HEK293T (cell line): Measurements from ENCODE around the gene MC1R.

Experiments
- CTCF ChIA-PET: fragments of 350-600 bp; formaldehyde crosslinking; extraction: SDS; loops from one replicate; lab custom pipeline; 2021; ENCODE audit warnings: antibody characterized with exemption, inconsistent platforms; lab: Yijun Ruan, JAX
- POLR2A ChIA-PET: fragments of 350-600 bp; formaldehyde crosslinking; extraction: SDS; loops from one replicate; lab custom pipeline; 2020; ENCODE audit warnings: antibody characterized with exemption, inconsistent platforms; lab: Yijun Ruan, JAX
- DNase-seq: peaks from one replicate; pipeline ENCODE4 v3.0.0; 2012; ENCODE audit warnings: mixed read lengths; ENCODE audit errors: extremely low spot score
- ARNT ChIP-seq: fragments of 450-650 bp; IDR thresholded peaks from 2 replicates; pipeline ENCODE4 v1.6.1; 2017; ENCODE audit warnings: mild to moderate bottlenecking
- BHLHE40 ChIP-seq: fragments of 450-650 bp; IDR thresholded peaks from 2 replicates; pipeline ENCODE4 v1.6.1; 2016; ENCODE audit warnings: mild to moderate bottlenecking, moderate library complexity, borderline replicate concordance
- CTBP1 ChIP-seq: fragments of 450-650 bp; IDR thresholded peaks from 2 replicates; pipeline ENCODE4 v1.6.1; 2016; ENCODE audit warnings: borderline replicate concordance
- ELF4 ChIP-seq: fragments of 450-650 bp; IDR thresholded peaks from 2 replicates; pipeline ENCODE4 v1.6.1; 2017; ENCODE audit warnings: antibody characterized with exemption
- FOXA1 ChIP-seq: fragments of 450-650 bp; IDR thresholded peaks from 2 replicates; pipeline ENCODE4 v1.6.1; 2016; ENCODE audit warnings: mild to moderate bottlenecking
- FOXK2 ChIP-seq: fragments of 450-650 bp; IDR thresholded peaks from 2 replicates; pipeline ENCODE4 v1.6.1; 2016; ENCODE audit warnings: mild to moderate bottlenecking
- FOXM1 ChIP-seq: fragments of 450-650 bp; IDR thresholded peaks from 2 replicates; pipeline ENCODE4 v1.6.1; 2017; ENCODE audit warnings: mild to moderate bottlenecking, borderline replicate concordance
- HDGF ChIP-seq: fragments of 450-650 bp; IDR thresholded peaks from 2 replicates; pipeline ENCODE4 v1.6.1; 2017; ENCODE audit warnings: antibody characterized with exemption, borderline replicate concordance
- L3MBTL2 ChIP-seq: fragments of 450-650 bp; conservative IDR thresholded peaks from 2 replicates; pipeline ENCODE4 v1.6.1; 2016; ENCODE audit warnings: mild to moderate bottlenecking
- LEF1 ChIP-seq: fragments of 450-650 bp; IDR thresholded peaks from 2 replicates; pipeline ENCODE4 v1.6.1; 2017; ENCODE audit warnings: mild to moderate bottlenecking, borderline replicate concordance
- NFRKB ChIP-seq: fragments of 450-650 bp; IDR thresholded peaks from 2 replicates; pipeline ENCODE4 v1.6.1; 2016; ENCODE audit warnings: mild to moderate bottlenecking, moderate library complexity
- SP1 ChIP-seq: fragments of 450-650 bp; IDR thresholded peaks from 2 replicates; pipeline ENCODE4 v1.6.1; 2017
- SUZ12 ChIP-seq: fragments of 450-650 bp; IDR thresholded peaks from 2 replicates; pipeline ENCODE4 v1.6.1; 2016; ENCODE audit warnings: mild to moderate bottlenecking
- TARDBP ChIP-seq: fragments of 450-650 bp; IDR thresholded peaks from 2 replicates; pipeline ENCODE4 v1.6.1; 2016
- ZNF384 ChIP-seq: fragments of 450-650 bp; IDR thresholded peaks from 2 replicates; pipeline ENCODE4 v1.6.1; 2016
- TF ChIP-seq, protein P1 (sequence below): fragments of 450-650 bp; IDR thresholded peaks from 2 replicates; pipeline ENCODE4 v1.6.1; 2016

MC1R gene

DNA sequence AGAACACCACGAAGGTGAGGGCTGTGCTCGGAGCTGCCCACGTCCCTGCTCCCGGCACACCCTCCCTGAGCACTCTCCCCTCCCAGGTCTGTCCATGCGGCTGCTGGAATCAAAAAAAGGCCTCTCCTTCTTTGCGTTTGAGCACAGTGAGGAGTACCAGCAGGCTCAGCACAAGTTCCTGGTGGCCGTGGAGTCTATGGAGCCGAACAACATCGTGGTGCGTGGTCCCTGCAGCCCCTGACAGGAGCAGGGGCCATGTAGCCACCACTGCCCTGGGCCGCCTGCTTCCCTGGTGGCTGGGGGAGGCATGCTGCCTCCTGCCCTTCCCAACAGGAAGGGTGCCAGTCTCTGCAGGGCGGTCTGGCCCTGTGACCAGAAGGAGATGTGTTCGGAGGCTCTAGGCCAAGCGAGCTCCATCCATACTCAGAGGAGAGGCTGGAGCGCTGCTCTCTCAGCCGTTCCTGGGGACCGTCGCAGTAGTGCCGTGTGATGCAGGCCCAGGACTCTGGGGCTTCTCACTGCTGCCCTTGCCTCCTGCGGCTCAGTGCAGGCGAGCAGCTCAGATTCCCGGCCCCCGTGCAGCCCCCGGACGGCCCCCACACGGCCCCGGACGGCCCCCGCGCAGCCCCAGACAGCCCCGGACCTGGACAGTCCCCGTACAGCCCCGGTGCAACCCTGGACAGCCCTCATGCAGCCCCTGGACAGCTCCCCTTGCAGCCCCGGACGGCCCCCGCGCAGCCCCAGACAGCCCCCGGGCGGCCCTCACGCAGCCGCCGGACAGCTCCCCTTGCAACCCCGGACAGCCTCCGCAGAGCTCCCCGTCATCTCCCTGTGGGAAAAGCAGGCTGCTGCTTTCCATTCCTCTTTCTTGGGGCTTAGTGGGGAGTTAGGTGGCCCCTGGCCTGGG, 24.8 kb upstream of the MC1R start:
- CTCF ChIA-PET: no interaction called here
- POLR2A ChIA-PET: interaction anchor here (1.3 to 1.5 kb wide), 2 partner anchors 21 kb away, joined by 4 read pairs; partner anchors contain the start of gene TCF25
- TF ChIP-seq FOXK2: no peak
- TF ChIP-seq SP1: no peak
- no peak for TF ChIP-seq BHLHE40
- TF ChIP-seq FOXM1: no peak
- no peak for TF ChIP-seq SUZ12
- TF ChIP-seq CTBP1: no peak
- TF ChIP-seq ARNT: no peak
- TF ChIP-seq, protein P1, sequence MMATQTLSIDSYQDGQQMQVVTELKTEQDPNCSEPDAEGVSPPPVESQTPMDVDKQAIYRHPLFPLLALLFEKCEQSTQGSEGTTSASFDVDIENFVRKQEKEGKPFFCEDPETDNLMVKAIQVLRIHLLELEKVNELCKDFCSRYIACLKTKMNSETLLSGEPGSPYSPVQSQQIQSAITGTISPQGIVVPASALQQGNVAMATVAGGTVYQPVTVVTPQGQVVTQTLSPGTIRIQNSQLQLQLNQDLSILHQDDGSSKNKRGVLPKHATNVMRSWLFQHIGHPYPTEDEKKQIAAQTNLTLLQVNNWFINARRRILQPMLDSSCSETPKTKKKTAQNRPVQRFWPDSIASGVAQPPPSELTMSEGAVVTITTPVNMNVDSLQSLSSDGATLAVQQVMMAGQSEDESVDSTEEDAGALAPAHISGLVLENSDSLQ: no peak
- TF ChIP-seq TARDBP: no peak
- no peak for TF ChIP-seq ZNF384
- no peak for DNase-seq

DNA sequence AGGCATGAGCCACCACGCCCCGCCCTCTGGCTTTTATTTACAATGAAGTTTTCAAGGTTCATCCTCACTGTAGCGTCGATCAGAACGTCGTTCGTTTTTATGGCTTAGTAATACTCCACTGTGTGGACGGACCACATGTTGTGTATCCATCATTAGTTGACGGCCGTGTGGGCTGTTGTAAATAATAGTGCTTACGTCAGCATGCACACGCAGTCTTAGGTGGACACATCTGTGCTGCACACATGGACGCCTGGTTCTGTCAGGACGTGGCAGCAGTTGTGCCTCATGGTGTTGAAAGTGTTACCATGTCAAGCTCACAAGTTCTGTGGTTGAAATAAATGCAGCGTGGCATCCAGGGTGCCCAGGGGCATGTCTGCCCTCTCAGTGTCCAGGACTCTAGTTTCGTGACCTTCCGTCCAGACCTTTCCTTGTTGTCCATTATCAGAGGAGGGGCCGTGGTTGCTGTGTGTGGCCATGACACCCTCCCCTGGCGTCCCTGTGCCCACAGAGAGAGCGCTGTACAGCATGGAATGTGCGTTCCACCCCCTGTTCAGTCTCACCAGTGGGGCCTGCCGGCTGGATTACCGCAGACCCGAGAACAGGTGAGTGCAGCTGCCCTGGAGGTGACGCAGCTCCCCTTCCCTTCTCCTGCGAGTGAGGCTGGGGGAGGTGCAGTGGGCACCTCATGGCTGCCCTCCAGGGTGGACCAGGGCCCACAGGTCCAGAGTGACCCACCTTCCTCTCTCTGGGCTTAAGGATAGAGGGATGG, 23.0 kb upstream of the MC1R start:
- no peak for DNase-seq
- TF ChIP-seq NFRKB (no peak), SUZ12 (no peak), CTBP1 (no peak), TARDBP (no peak), SP1 (no peak), ZNF384 (no peak), HDGF (no peak), LEF1 (no peak)
- TF ChIP-seq, protein P1: no peak
- ChIA-PET CTCF (interaction anchor here (0.9 kb wide), 1 partner anchor 13 kb away, joined by 3 read pairs; no protein-coding TSS in a partner anchor), POLR2A (interaction anchor here (1.5 to 1.6 kb wide), 2 partner anchors 22 kb away, joined by 4 to 5 read pairs; partner anchors contain the start of gene TCF25)

DNA sequence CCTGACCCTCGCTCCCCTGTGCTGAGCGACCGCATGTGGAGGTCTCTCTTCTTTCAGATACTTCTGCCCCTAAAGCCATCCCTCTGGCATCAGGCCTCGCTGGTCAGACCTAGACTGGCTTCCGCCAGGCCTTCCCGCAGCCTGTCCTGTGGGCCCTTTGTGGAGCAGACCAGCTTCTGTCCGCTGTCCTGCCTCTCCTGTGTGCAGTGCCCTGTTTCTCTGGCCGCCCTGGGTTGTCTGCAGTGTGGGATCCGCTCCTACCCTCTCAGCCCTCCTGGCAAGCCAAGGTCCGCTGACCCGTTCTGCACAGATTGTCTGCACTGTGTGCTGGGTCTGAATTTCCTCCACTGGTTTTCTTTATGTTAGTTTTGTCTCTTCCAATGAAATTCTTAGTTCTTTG, 21.5 kb upstream of the MC1R start:
- no peak for DNase-seq
- POLR2A ChIA-PET: interaction anchor here (1.6 kb wide), 1 partner anchor 23 kb away, joined by 5 read pairs; the partner anchor contains the start of gene TCF25
- CTCF ChIA-PET: interaction anchor here (1.4 kb wide), 1 partner anchor 13 kb away, joined by 3 read pairs; no protein-coding TSS in a partner anchor
- TF ChIP-seq SP1 (no peak), NFRKB (no peak), FOXM1 (no peak), CTBP1 (no peak), FOXK2 (no peak), ARNT (no peak), L3MBTL2 (no peak), LEF1 (no peak), ELF4 (no peak), TARDBP (no peak), BHLHE40 (no peak), ZNF384 (no peak), FOXA1 (no peak), SUZ12 (no peak), HDGF (no peak)

DNA sequence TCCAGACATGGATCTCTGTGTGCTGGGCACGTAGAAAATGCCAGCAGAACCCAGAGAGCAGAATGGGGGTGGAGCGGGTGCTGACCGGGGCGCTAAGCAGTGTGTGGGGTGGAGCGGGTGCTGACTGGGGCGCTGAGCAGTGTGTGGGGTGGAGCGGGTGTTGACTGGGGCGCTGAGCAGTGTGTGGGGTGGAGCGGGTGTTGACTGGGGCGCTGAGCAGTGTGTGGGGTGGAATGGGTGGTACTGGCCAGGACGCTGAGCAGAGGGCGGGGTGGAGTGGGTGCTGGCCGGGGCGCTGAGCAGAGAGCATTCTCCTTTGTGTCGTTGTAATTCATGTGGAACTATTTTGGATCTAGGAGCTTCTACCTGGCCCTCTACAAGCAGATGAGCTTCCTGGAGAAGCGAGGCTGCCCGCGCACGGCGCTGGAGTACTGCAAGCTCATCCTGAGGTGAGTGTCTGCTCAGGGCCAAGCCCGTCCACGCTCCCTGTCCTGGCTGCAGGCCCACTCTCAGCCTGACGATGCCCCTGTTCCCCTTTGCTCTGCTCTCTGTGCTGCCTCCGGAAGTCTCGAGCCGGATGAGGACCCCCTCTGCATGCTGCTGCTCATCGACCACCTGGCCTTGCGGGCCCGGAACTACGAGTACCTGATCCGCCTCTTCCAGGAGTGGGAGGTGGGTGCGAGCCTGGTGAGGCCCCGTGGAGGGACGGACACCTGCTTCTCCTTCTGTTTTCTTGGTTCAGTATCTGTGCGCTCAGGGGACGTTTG, 20.3 kb upstream of the MC1R start:
- no peak for TF ChIP-seq SP1
- no peak for TF ChIP-seq ARNT
- TF ChIP-seq FOXA1: no peak
- no peak for TF ChIP-seq NFRKB
- TF ChIP-seq TARDBP: no peak
- TF ChIP-seq BHLHE40: no peak
- TF ChIP-seq ZNF384: no peak
- TF ChIP-seq L3MBTL2: no peak
- TF ChIP-seq, protein P1: no peak
- TF ChIP-seq ELF4: no peak
- TF ChIP-seq FOXM1: no peak
- TF ChIP-seq SUZ12: no peak
- TF ChIP-seq HDGF: no peak
- no peak for TF ChIP-seq FOXK2
- no peak for TF ChIP-seq CTBP1
- TF ChIP-seq LEF1: no peak
- ChIA-PET POLR2A (no interaction called here), CTCF (interaction anchor here (0.7 to 1.4 kb wide), 2 partner anchors 12 to 25 kb away, joined by 3 read pairs; partner anchors contain the start of gene TCF25)
- no peak for DNase-seq

DNA sequence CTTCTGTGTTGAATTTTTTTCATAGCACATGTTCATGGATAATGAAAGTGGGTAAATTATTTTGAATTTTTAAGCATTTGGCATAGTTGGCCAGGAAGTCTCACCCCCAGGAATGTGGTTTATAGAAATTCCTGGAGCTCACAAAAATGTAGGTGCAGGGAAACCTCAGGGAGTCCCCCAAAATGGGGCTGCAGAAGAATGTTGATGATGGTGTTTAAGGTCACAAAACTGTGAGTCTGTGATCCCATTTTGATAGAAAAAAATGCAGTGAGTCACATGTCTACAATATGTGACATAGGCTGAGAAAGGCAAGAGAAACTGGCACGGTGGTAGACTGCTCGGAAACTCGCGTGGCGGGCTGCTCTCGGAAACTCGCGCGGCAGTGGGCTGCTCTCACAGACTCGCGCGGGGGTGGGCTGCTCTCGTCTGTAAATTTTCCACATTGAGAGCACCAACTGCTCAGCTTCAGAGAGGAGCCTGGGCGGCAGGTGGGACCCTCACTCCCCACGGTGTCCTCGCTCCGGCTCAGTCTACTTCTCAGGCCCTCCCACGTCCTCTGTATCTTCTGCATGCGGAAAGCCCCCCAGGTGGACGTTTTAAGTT, 18.7 kb upstream of the MC1R start:
- POLR2A ChIA-PET: no interaction called here
- no peak for TF ChIP-seq SP1
- no peak for TF ChIP-seq ZNF384
- TF ChIP-seq FOXM1: no peak
- TF ChIP-seq, protein P1: no peak
- no peak for TF ChIP-seq SUZ12
- no peak for TF ChIP-seq BHLHE40
- no peak for TF ChIP-seq ARNT
- TF ChIP-seq L3MBTL2: no peak
- no peak for TF ChIP-seq ELF4
- TF ChIP-seq FOXK2: no peak
- no peak for TF ChIP-seq FOXA1
- no peak for DNase-seq
- CTCF ChIA-PET: no interaction called here
